Measurements from ENCODE around the gene ESRRA. TPM values are rescaled to one million over a fixed set of nuclear protein-coding genes. Genes with fewer than 3 reads are reported as not detected.

ESRRA gene
- total and polyA plus RNA-seq, 2 of the 13 experiments (the other 11 are each of a cell fraction or from before 2014, with no cell fraction given): 18.1 to 36.3 TPM

DNA sequence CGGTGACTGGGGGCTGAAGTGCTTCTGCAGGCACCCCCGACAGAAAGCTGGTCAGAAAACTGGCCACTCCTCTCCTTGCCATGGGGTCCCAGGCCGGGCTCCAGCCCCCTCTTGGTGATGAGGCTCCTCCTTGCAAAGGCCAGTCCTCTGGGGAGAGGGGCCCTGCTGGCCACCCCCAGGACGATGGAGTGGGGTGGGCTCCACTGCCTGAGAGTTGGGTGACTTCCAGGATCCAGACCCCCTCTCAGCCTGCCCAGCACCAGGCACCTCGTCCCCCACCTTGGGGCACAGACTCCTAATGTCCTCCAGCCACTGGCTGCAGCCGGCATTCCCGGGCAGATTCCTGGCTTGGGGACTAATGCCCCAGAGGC is 53.2 kb downstream of the ESRRA start (continued):
- TF ChIP-seq MYNN (CRISPR knock-in tag; IDR thresholded peaks at IDR 0.05; ENCODE audit: low read depth) (0 out of 2 replicates have a peak, but pooled peaks have one; percentile 56), MYC (CRISPR knock-in tag; IDR thresholded peaks at IDR 0.05; ENCODE audit: borderline replicate concordance) (peak; percentile 48), MTA1 (CRISPR knock-in tag; IDR thresholded peaks at IDR 0.05; ENCODE audit: borderline replicate concordance) (no peak), ISL2 (CRISPR knock-in tag; IDR thresholded peaks at IDR 0.05) (peak; percentile 51; the same call in 1 of the 2 replicates), NFATC3 (CRISPR knock-in tag; IDR thresholded peaks at IDR 0.05) (no peak), ZFP90 (CRISPR knock-in tag; IDR thresholded peaks at IDR 0.05; ENCODE audit: borderline replicate concordance) (no peak), ATM (IDR thresholded peaks at IDR 0.05; ENCODE audit: borderline replicate concordance) (no peak), ZNF253 (CRISPR knock-in tag; IDR thresholded peaks at IDR 0.05; ENCODE audit: borderline replicate concordance) (no peak), ZNF501 (CRISPR knock-in tag; IDR thresholded peaks at IDR 0.05) (no peak; the same call in 1 of the 2 replicates), ZBED4 (CRISPR knock-in tag; IDR thresholded peaks at IDR 0.05; ENCODE audit: borderline replicate concordance) (no peak), HNRNPLL (IDR thresholded peaks at IDR 0.05; ENCODE audit: low read depth, low read length, poor library complexity, severe bottlenecking) (no peak), HMG20B (CRISPR knock-in tag; conservative IDR thresholded peaks at IDR 0.05) (no peak), ZNF687 (CRISPR knock-in tag; IDR thresholded peaks at IDR 0.05) (peak; percentile 62), BHLHE40 (IDR thresholded peaks at IDR 0.05; ENCODE audit: low read length) (no peak; the same call in 1 of the 2 replicates), SOX13 (IDR thresholded peaks at IDR 0.05) (no peak), SOX13 (CRISPR knock-in tag; conservative IDR thresholded peaks at IDR 0.05 in 1 of 2, IDR thresholded peaks at IDR 0.05 in 1 of 2) (no peak), RARA (CRISPR knock-in tag; IDR thresholded peaks at IDR 0.05) (no peak), SKIL (CRISPR knock-in tag; IDR thresholded peaks at IDR 0.05; ENCODE audit: borderline replicate concordance) (no peak), SSRP1 (CRISPR knock-in tag; IDR thresholded peaks at IDR 0.05) (no peak)
- TF ChIP-seq, protein P1, sequence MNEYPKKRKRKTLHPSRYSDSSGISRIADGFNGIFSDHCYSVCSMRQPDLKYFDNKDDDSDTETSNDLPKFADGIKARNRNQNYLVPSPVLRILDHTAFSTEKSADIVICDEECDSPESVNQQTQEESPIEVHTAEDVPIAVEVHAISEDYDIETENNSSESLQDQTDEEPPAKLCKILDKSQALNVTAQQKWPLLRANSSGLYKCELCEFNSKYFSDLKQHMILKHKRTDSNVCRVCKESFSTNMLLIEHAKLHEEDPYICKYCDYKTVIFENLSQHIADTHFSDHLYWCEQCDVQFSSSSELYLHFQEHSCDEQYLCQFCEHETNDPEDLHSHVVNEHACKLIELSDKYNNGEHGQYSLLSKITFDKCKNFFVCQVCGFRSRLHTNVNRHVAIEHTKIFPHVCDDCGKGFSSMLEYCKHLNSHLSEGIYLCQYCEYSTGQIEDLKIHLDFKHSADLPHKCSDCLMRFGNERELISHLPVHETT (CRISPR knock-in tag; conservative IDR thresholded peaks at IDR 0.05): no peak
